Endothelial cell of umbilical vein (primary cell): ENCODE data around the gene TLCD2. TPM values are rescaled to one million over a fixed set of nuclear protein-coding genes. Genes with fewer than 3 reads are reported as not detected.
A peak's percentile ranks its signal among the peaks of the same experiment; 100 is the strongest.
"Not testable (repeated sequence)": the region's sequence is repeated elsewhere in the genome, so short reads cannot be mapped to it uniquely, and the experiment has no call there.

ENCODE experiments used
- BruUV-seq: library from RNA; stranded (reverse); fragments of 400-500 nt; replicated peaks from 2 replicates; lab custom pipeline; 2021; lab: Mats Ljungman, UMichigan
- CTCF ChIA-PET: fragments of 300-600, 350-600 bp; sonication (Branson Sonifier 250); formaldehyde crosslinking; loops from one replicate; lab custom pipeline; 2021; ENCODE audit warnings: antibody characterized with exemption, inconsistent platforms; lab: Charles Lee
- POLR2A ChIA-PET: fragments of 300-600, 350-600 bp; sonication (Branson Sonifier 250); formaldehyde crosslinking; loops from one replicate; lab custom pipeline; 2021; ENCODE audit warnings: antibody characterized with exemption, inconsistent platforms; lab: Charles Lee
- DNase-seq: peaks from one replicate; pipeline ENCODE4 v3.0.0-alpha.2; 2011; ENCODE audit warnings: low read depth, low spot score
- FAIRE-seq: peaks from 2 replicates; lab custom pipeline; 2011; peaks lifted over from hg19 to GRCh38; lab: Jason Lieb, UNC
- H2AFZ ChIP-seq: 2 replicates; pipeline ENCODE4 v1.6.0; 2012; ENCODE audit warnings: low read depth, low read length, control low read depth, inconsistent platforms
- H3K27ac ChIP-seq: 2 replicates; pipeline ENCODE4 v1.5.1; 2011; ENCODE audit warnings: low read depth, mild to moderate bottlenecking, control low read depth, low read length, moderate library complexity; ENCODE audit not compliant: insufficient read depth
- H3K27me3 ChIP-seq, 2 experiments: 2 replicates each; pipeline versions ENCODE4 v1.6.0 to v1.6.1; 2011; ENCODE audit warnings: low read length in 2 of 2, mixed read lengths in 1 of 2; ENCODE audit not compliant: control insufficient read depth in 2 of 2, insufficient read depth in 2 of 2
- H3K36me3 ChIP-seq, 2 experiments: 2 replicates in 1 of 2; 3 replicates in 1 of 2; pipeline ENCODE4 v1.5.1; 2011; ENCODE audit warnings: low read length in 2 of 2, mild to moderate bottlenecking in 1 of 2, moderate library complexity in 1 of 2; ENCODE audit not compliant: control insufficient read depth in 2 of 2, insufficient read depth in 2 of 2; ENCODE audit errors: extremely low read depth in 1 of 2
- H3K4me1 ChIP-seq: 3 replicates; pipeline ENCODE4 v1.5.1; 2011; ENCODE audit warnings: mild to moderate bottlenecking, low read length; ENCODE audit not compliant: control insufficient read depth, insufficient read depth; ENCODE audit errors: extremely low read depth
- H3K4me2 ChIP-seq: 2 replicates; pipeline ENCODE4 v1.6.1; 2011; ENCODE audit warnings: low read length, control low read depth, mixed read lengths; ENCODE audit not compliant: insufficient read depth
- H3K4me3 ChIP-seq, 3 experiments: fragments of 200-600 bp in 1 of 3; sonication (generic), shearing (Covaris generic) in 1 of 3; replicated peaks in 1 of 3; 2 replicates each; pipeline ENCODE4 v1.5.1; 2011 to 2016; ENCODE audit warnings: control low read depth in 3 of 3, low read length in 3 of 3, mild to moderate bottlenecking in 2 of 3, inconsistent platforms in 1 of 3, low read depth in 1 of 3, moderate library complexity in 1 of 3; ENCODE audit not compliant: insufficient read depth in 1 of 3
- H3K79me2 ChIP-seq: 2 replicates; pipeline ENCODE4 v1.6.0; 2012; ENCODE audit warnings: low read length, inconsistent platforms; ENCODE audit not compliant: control insufficient read depth, insufficient read depth
- H3K9ac ChIP-seq: replicated peaks from 2 replicates; pipeline ENCODE3; 2011; ENCODE audit warnings: low read length, control low read depth; ENCODE audit not compliant: insufficient read depth; ENCODE audit errors: extremely low read depth
- H3K9me1 ChIP-seq: replicated peaks from 3 replicates; pipeline ENCODE4 v1.6.0; 2011; ENCODE audit warnings: mild to moderate bottlenecking, low read length; ENCODE audit not compliant: control insufficient read depth, insufficient read depth; ENCODE audit errors: extremely low read depth
- H3K9me3 ChIP-seq: replicated peaks from 2 replicates; pipeline ENCODE4 v1.5.1; 2012; ENCODE audit warnings: low read length, inconsistent platforms; ENCODE audit not compliant: control insufficient read depth, insufficient read depth
- H4K20me1 ChIP-seq: replicated peaks from 2 replicates; pipeline ENCODE3; 2011; ENCODE audit warnings: mild to moderate bottlenecking, low read length; ENCODE audit not compliant: control insufficient read depth, insufficient read depth; ENCODE audit errors: extremely low read depth
- EZH2 ChIP-seq: IDR thresholded peaks from 2 replicates; pipeline ENCODE4 v1.6.1; 2012; ENCODE audit warnings: borderline replicate concordance, low read depth, mild to moderate bottlenecking, moderate library complexity, low read length, inconsistent platforms; ENCODE audit not compliant: severe bottlenecking
- FOS ChIP-seq: IDR thresholded peaks from 2 replicates; pipeline ENCODE4 v1.6.1; 2011; ENCODE audit warnings: mild to moderate bottlenecking, low read length, moderate library complexity, borderline replicate concordance; ENCODE audit not compliant: insufficient read depth
- GATA2 ChIP-seq: IDR thresholded peaks from 2 replicates; pipeline ENCODE4 v1.7.0; 2011; ENCODE audit warnings: low read depth, mild to moderate bottlenecking, moderate library complexity, mixed read lengths, low read length; ENCODE audit not compliant: insufficient read length, insufficient read depth
- JUN ChIP-seq: IDR thresholded peaks from 2 replicates; pipeline ENCODE4 v1.6.1; 2011; ENCODE audit warnings: borderline replicate concordance, low read depth; ENCODE audit not compliant: insufficient read length, insufficient read depth
- MYC ChIP-seq: IDR thresholded peaks from one replicate; pipeline ENCODE4 v1.6.1; 2011; ENCODE audit warnings: mild to moderate bottlenecking, low read depth, low read length
- POLR2A ChIP-seq: IDR thresholded peaks from 2 replicates; pipeline ENCODE4 v1.6.1; 2012; ENCODE audit warnings: low read depth, mild to moderate bottlenecking, control low read depth, low read length
- POLR2AphosphoS5 ChIP-seq: IDR thresholded peaks from 2 replicates; pipeline ENCODE4 v1.6.1; 2012; ENCODE audit warnings: low read depth, mild to moderate bottlenecking, control low read depth, low read length, moderate library complexity; ENCODE audit not compliant: insufficient read depth
- dilution Hi-C: fragments of 300-500 bp; cut with MboI; formaldehyde crosslinking; loops from one replicate; pipeline ENCODE4 v1.15.0; 2019; ENCODE audit warnings: low sequenced_read_pairs; ENCODE audit not compliant: extremely low pct_ligation_motif_present
- intact Hi-C: fragments of 100-400 bp; cut with micrococcal nuclease; formaldehyde crosslinking; loops from one replicate; pipeline ENCODE4 v1.10.0; 2022
- polyA plus RNA-seq, 4 experiments: library from polyadenylated mRNA; depleted of rRNA in 3 of 4; stranded (reverse) in 3 of 4; unstranded in 1 of 4; fragments of >200 nt; gene quantifications; 2 replicates each; pipeline versions ENCODE4 v1.2.1 to v1.2.3, GENCODE V29; 2011 to 2012; ENCODE audit warnings: missing spikeins in 1 of 4
- total RNA-seq: library from RNA; stranded (reverse); gene quantifications from 2 replicates; pipeline ENCODE4 v1.2.3, GENCODE V29; 2021
- TF ChIP-seq, protein P1 (sequence below): IDR thresholded peaks from 2 replicates; pipeline ENCODE4 v1.6.1; 2011; ENCODE audit not compliant: insufficient read depth, insufficient read length
- TF ChIP-seq, protein P2 (sequence below), 2 donors: IDR thresholded peaks; 1 replicate in 1 of 2; 2 replicates in 1 of 2; pipeline ENCODE4 v1.5.1; 2011; ENCODE audit warnings: low read length in 2 of 2, mild to moderate bottlenecking in 2 of 2, moderate library complexity in 2 of 2, control low read depth in 1 of 2, inconsistent platforms in 1 of 2, low read depth in 1 of 2; ENCODE audit not compliant: insufficient read depth in 1 of 2; ENCODE audit errors: extremely low read depth in 1 of 2

The TLCD2 gene
- total and polyA plus RNA-seq, 2 donors (not counting 3 experiments of a cell fraction or from before 2014, with no cell fraction given) = 0.72 to 2.1 TPM

DNA sequence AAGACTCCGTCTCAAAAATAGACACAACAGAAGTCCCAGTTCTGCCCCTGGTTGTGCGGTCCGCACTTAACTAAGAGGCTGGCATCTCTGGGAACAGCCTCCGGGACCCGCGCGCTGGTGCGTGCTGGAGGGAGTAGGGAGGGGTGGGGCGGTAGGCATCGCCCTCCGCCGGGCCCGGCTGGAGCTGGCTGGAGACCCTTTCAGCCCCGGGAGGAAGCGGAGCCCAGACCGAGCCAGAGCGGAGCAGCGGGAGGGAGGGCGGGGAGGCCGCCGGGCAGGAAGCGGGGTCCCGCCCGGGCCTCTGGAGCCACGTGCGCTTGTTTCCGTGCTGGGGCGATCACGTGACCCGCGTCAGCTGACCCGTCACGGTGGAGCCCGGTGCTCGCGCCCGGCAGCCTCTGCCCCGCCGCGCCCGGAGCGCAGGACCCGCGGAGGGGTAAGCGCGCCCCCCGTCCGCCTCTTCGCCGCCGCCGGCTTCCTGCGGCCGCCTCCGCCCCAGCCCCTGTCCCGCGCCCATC, 14.2 kb upstream of the TLCD2 start, which contains the start of gene WDR81:
Gene WDR81, plus strand, starts transcription at position 354 of the 518 bp plus-strand sequence. CDS start 256 bp downstream, outside the sequence.
- H2AFZ ChIP-seq = peak within 1 kb of the TSS; percentile 27
- no TSS peak for BruUV-seq
- H3K27ac ChIP-seq = peak within 1 kb of the TSS; percentile 22
- no peaks in the 10 kb centered on the region for H3K9me3 ChIP-seq
- H3K27me3 ChIP-seq = no peaks in the 10 kb centered on the region
- TF ChIP-seq POLR2AphosphoS5 (peak; percentile 95), EZH2 (no peak), GATA2 (no peak), JUN (no peak), MYC (peak; percentile 70), FOS (no peak), POLR2A (peak; percentile 50)
- TF ChIP-seq, protein P1, sequence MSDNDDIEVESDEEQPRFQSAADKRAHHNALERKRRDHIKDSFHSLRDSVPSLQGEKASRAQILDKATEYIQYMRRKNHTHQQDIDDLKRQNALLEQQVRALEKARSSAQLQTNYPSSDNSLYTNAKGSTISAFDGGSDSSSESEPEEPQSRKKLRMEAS = peak; percentile 98
- TF ChIP-seq, protein P2, sequence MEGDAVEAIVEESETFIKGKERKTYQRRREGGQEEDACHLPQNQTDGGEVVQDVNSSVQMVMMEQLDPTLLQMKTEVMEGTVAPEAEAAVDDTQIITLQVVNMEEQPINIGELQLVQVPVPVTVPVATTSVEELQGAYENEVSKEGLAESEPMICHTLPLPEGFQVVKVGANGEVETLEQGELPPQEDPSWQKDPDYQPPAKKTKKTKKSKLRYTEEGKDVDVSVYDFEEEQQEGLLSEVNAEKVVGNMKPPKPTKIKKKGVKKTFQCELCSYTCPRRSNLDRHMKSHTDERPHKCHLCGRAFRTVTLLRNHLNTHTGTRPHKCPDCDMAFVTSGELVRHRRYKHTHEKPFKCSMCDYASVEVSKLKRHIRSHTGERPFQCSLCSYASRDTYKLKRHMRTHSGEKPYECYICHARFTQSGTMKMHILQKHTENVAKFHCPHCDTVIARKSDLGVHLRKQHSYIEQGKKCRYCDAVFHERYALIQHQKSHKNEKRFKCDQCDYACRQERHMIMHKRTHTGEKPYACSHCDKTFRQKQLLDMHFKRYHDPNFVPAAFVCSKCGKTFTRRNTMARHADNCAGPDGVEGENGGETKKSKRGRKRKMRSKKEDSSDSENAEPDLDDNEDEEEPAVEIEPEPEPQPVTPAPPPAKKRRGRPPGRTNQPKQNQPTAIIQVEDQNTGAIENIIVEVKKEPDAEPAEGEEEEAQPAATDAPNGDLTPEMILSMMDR (IDR thresholded peaks at IDR 0.05; ENCODE audit: extremely low read depth in 1 of 2, insufficient read depth in 1 of 2, low read depth in 1 of 2, low read length in 2 of 2) = no peak
- dilution Hi-C loops = no loop called here
- H4K20me1 ChIP-seq = no peaks in the 10 kb centered on the region
- H3K4me3 ChIP-seq = peak within 1 kb of the TSS; percentile 14 to 55 (median 16)
- intact Hi-C loops = loop anchor here (2.0 kb wide), 1 partner anchor 104 kb away; the partner anchor contains the start of gene SMYD4
- DNase-seq = peak; percentile 69
- CTCF ChIA-PET = interaction anchor here (1.0 to 12.8 kb wide), 4 partner anchors 49 to 141 kb away, joined by 3 to 262 read pairs (median 6); no protein-coding TSS in a partner anchor
- no peaks in the 10 kb centered on the region for H3K36me3 ChIP-seq
- H3K4me1 ChIP-seq = peaks cover 7% of the 10 kb centered on the region
- POLR2A ChIA-PET = no interaction called here
- peak; percentile 77 for FAIRE-seq
- H3K79me2 ChIP-seq = peaks cover 2% of the 10 kb centered on the region
- peak within 1 kb of the TSS; percentile 54 for H3K4me2 ChIP-seq
- no peaks in the 10 kb centered on the region for H3K9me1 ChIP-seq
- H3K9ac ChIP-seq = peak within 1 kb of the TSS; percentile 41

DNA sequence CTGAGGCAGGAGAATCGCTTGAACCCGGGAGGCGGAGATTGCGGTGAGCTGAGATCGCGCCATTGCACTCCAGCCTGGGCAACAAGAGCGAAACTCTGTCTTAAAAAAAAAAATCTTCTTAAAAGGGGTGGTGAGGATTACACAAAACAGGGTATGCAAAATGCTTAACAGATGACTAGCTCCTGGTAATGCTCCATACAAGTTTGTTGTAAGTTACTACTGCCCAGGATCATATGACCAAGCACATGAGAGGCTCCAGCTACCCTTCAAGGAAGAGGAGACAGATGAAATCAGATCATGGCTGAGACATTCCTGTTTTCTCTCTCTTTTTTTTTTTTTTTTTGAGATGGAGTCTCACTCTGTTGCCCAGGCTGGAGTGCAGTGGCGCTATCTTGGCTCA, 11.8 kb upstream of the TLCD2 start:
- not testable (repeated sequence) for H3K27ac ChIP-seq

More for the DNA sequence above, 11.8 kb upstream of the TLCD2 start:
- CTCF ChIA-PET = interaction anchor here (0.7 to 12.8 kb wide), 15 partner anchors 11 to 193 kb away, joined by 3 to 262 read pairs (median 5); partner anchors contain the start of genes RPA1 and SMYD4
- intact Hi-C loops, H3K79me2 ChIP-seq, DNase-seq, H3K9me1 ChIP-seq, H3K4me3 ChIP-seq, H4K20me1 ChIP-seq, BruUV-seq, H3K9ac ChIP-seq, H3K4me2 ChIP-seq, H2AFZ ChIP-seq, dilution Hi-C loops, FAIRE-seq, H3K36me3 ChIP-seq, H3K9me3 ChIP-seq, H3K27me3 ChIP-seq: not testable (repeated sequence)
- H3K4me1 ChIP-seq = peaks cover 13% of the 10 kb centered on the region
- POLR2A ChIA-PET = interaction anchor here (0.7 to 1.4 kb wide), 2 partner anchors 58 to 62 kb away, joined by 3 to 4 read pairs; no protein-coding TSS in a partner anchor
